IMR-90 (cell line): ENCODE results near the gene XRN2. TPM values are rescaled to one million over a fixed set of nuclear protein-coding genes. Genes with fewer than 3 reads are reported as not detected.

ENCODE experiments used
- ATAC-seq: fragments of 200-7000 bp; cut with Tn5 transposase; 2 replicates; pipeline ENCODE4 v1.9.1; 2020; ENCODE audit warnings: low read depth, mild to moderate bottlenecking, moderate library complexity
- BruUV-seq: library from RNA; stranded (reverse); fragments of 400-500 nt; replicated peaks from 2 replicates; lab custom pipeline; 2021; lab: Mats Ljungman, UMichigan
- CTCF ChIA-PET: fragments of 300-600 bp; formaldehyde crosslinking; extraction: SDS; loops from one replicate; lab custom pipeline; 2021; ENCODE audit warnings: antibody characterized with exemption; lab: Yijun Ruan, JAX
- POLR2A ChIA-PET: fragments of 300-600 bp; sonication (Branson Sonifier 250); formaldehyde crosslinking; loops from one replicate; lab custom pipeline; 2022; ENCODE audit warnings: antibody characterized with exemption; ENCODE audit not compliant: unreplicated experiment; lab: Charles Lee
- DNase-seq: peaks from one replicate; pipeline ENCODE4 v3.0.0; 2013
- H2AFZ ChIP-seq: replicated peaks from 2 replicates; pipeline ENCODE3; 2013; ENCODE audit warnings: low read length, mild to moderate bottlenecking; ENCODE audit not compliant: poor library complexity
- H2AK5ac ChIP-seq: 2 replicates; pipeline ENCODE4 v1.6.1; 2013; ENCODE audit warnings: low read depth, low read length, inconsistent platforms
- H2AK9ac ChIP-seq: replicated peaks from 2 replicates; pipeline ENCODE3; 2013; ENCODE audit warnings: mild to moderate bottlenecking, low read depth, low read length, moderate library complexity; ENCODE audit not compliant: poor library complexity
- H2BK120ac ChIP-seq: 2 replicates; pipeline ENCODE4 v1.6.1; 2013; ENCODE audit warnings: low read depth, low read length, inconsistent platforms
- H2BK15ac ChIP-seq: 3 replicates; pipeline ENCODE4 v1.6.1; 2013; ENCODE audit warnings: low read depth, low read length, inconsistent platforms
- H2BK20ac ChIP-seq: 2 replicates; pipeline ENCODE4 v1.6.1; 2013; ENCODE audit warnings: low read depth, mild to moderate bottlenecking, inconsistent platforms, low read length, moderate library complexity
- H2BK5ac ChIP-seq: 2 replicates; pipeline ENCODE4 v1.6.1; 2013; ENCODE audit warnings: mild to moderate bottlenecking, low read depth, low read length, inconsistent platforms; ENCODE audit not compliant: poor library complexity, severe bottlenecking
- H3K14ac ChIP-seq: replicated peaks from 2 replicates; pipeline ENCODE4 v1.6.1; 2013; ENCODE audit warnings: low read depth, low read length, inconsistent platforms
- H3K18ac ChIP-seq: 2 replicates; pipeline ENCODE4 v1.6.1; 2013; ENCODE audit warnings: low read depth, low read length, control low read depth
- H3K23ac ChIP-seq: 2 replicates; pipeline ENCODE4 v1.6.1; 2013; ENCODE audit warnings: low read depth, low read length, inconsistent platforms
- H3K27ac ChIP-seq: 2 replicates; pipeline ENCODE4 v1.5.1; 2013; ENCODE audit warnings: mild to moderate bottlenecking, control low read depth, low read length; ENCODE audit not compliant: insufficient read depth
- H3K27me3 ChIP-seq: 2 replicates; pipeline ENCODE4 v1.6.1; 2013; ENCODE audit warnings: low read length; ENCODE audit not compliant: control insufficient read depth, insufficient read depth
- H3K36me3 ChIP-seq: 2 replicates; pipeline ENCODE4 v1.6.1; 2013; ENCODE audit warnings: low read length, mixed read lengths; ENCODE audit not compliant: control insufficient read depth, insufficient read depth
- H3K4ac ChIP-seq: 2 replicates; pipeline ENCODE4 v1.6.1; 2013; ENCODE audit warnings: low read depth, low read length, inconsistent platforms
- H3K4me1 ChIP-seq: 2 replicates; pipeline ENCODE4 v1.6.1; 2013; ENCODE audit warnings: low read length, mixed read lengths; ENCODE audit not compliant: control insufficient read depth, insufficient read depth
- H3K4me2 ChIP-seq: 2 replicates; pipeline ENCODE4 v1.6.1; 2013; ENCODE audit warnings: low read depth, mild to moderate bottlenecking, control low read depth, low read length, moderate library complexity
- H3K4me3 ChIP-seq: 2 replicates; pipeline ENCODE4 v1.5.1; 2013; ENCODE audit warnings: low read depth, mild to moderate bottlenecking, control low read depth, low read length, moderate library complexity; ENCODE audit not compliant: insufficient read depth
- H3K56ac ChIP-seq: 2 replicates; pipeline ENCODE4 v1.6.1; 2013; ENCODE audit warnings: low read length, inconsistent platforms; ENCODE audit not compliant: insufficient read depth; ENCODE audit errors: extremely low read depth
- H3K79me1 ChIP-seq, 2 experiments: 2 replicates each; pipeline ENCODE4 v1.6.1; 2013; ENCODE audit warnings: low read length in 2 of 2, inconsistent platforms in 1 of 2, low read depth in 1 of 2
- H3K9ac ChIP-seq: 2 replicates; pipeline ENCODE4 v1.6.1; 2013; ENCODE audit warnings: low read depth, low read length, control low read depth
- H3K9me1 ChIP-seq: 2 replicates; pipeline ENCODE4 v1.6.1; 2013; ENCODE audit warnings: low read length, inconsistent platforms; ENCODE audit not compliant: insufficient read depth
- H3K9me3 ChIP-seq: 2 replicates; pipeline ENCODE4 v1.6.1; 2013; ENCODE audit warnings: low read length; ENCODE audit not compliant: control insufficient read depth, insufficient read depth
- H4K20me1 ChIP-seq: 2 replicates; pipeline ENCODE4 v1.6.1; 2013; ENCODE audit warnings: low read length, inconsistent platforms; ENCODE audit not compliant: insufficient read depth
- H4K5ac ChIP-seq: 2 replicates; pipeline ENCODE4 v1.6.1; 2013; ENCODE audit warnings: mild to moderate bottlenecking, low read depth, low read length, control low read depth
- H4K8ac ChIP-seq, 2 experiments: 2 replicates each; pipeline ENCODE4 v1.6.1; 2013; ENCODE audit warnings: low read depth in 2 of 2, low read length in 2 of 2, control low read depth in 1 of 2, inconsistent platforms in 1 of 2
- H4K91ac ChIP-seq: 2 replicates; pipeline ENCODE4 v1.6.1; 2013; ENCODE audit warnings: low read depth, low read length, inconsistent platforms; ENCODE audit not compliant: insufficient read depth
- BHLHE40 ChIP-seq: fragments of 150-350 bp; IDR thresholded peaks from 2 replicates; pipeline ENCODE4 v1.6.1; 2016; ENCODE audit warnings: mild to moderate bottlenecking, low read depth, low read length
- CEBPB ChIP-seq: IDR thresholded peaks from 2 replicates; pipeline ENCODE4 v1.6.1; 2012; ENCODE audit warnings: low read depth, low read length, improper control_type of control experiment
- CHD1 ChIP-seq: IDR thresholded peaks from 2 replicates; pipeline ENCODE4 v1.6.1; 2012; ENCODE audit warnings: low read depth, low read length, improper control_type of control experiment
- FOS ChIP-seq: fragments of 150-350 bp; IDR thresholded peaks from 2 replicates; pipeline ENCODE4 v1.6.1; 2016; ENCODE audit warnings: low read depth, low read length
- MAFK ChIP-seq: IDR thresholded peaks from 2 replicates; pipeline ENCODE4 v1.6.1; 2012; ENCODE audit warnings: low read depth, low read length, improper control_type of control experiment
- MAZ ChIP-seq: IDR thresholded peaks from 2 replicates; pipeline ENCODE4 v1.6.1; 2012; ENCODE audit warnings: low read depth, mild to moderate bottlenecking, low read length, improper control_type of control experiment, moderate library complexity, borderline replicate concordance
- MXI1 ChIP-seq: IDR thresholded peaks from 2 replicates; pipeline ENCODE4 v1.6.1; 2012; ENCODE audit warnings: low read depth, mild to moderate bottlenecking, low read length, moderate library complexity, borderline replicate concordance
- NFE2L2 ChIP-seq: fragments of 150-350 bp; IDR thresholded peaks from 2 replicates; pipeline ENCODE4 v1.6.1; 2016; ENCODE audit warnings: low read depth, mild to moderate bottlenecking, low read length
- POLR2A ChIP-seq: IDR thresholded peaks from 2 replicates; pipeline ENCODE4 v1.6.1; 2012; ENCODE audit warnings: mild to moderate bottlenecking, low read depth, low read length
- RAD21 ChIP-seq: IDR thresholded peaks from 2 replicates; pipeline ENCODE4 v1.6.1; 2012; ENCODE audit warnings: low read length, improper control_type of control experiment
- RCOR1 ChIP-seq: IDR thresholded peaks from 2 replicates; pipeline ENCODE4 v1.6.1; 2012; ENCODE audit warnings: mild to moderate bottlenecking, low read length, improper control_type of control experiment; ENCODE audit not compliant: insufficient replicate concordance
- RFX5 ChIP-seq: IDR thresholded peaks from 2 replicates; pipeline ENCODE4 v1.8.0; 2012; ENCODE audit warnings: low read depth, mild to moderate bottlenecking, low read length, moderate library complexity
- SMC3 ChIP-seq: fragments of 150-350 bp; IDR thresholded peaks from 2 replicates; pipeline ENCODE4 v1.6.1; 2016; ENCODE audit warnings: low read depth, mild to moderate bottlenecking, antibody characterized with exemption, low read length, moderate library complexity
- WGBS, 2 experiments: methylation state at CpG; one replicate each; pipeline versions ENCODE4 v1.1.5 to v1.1.7; 2013; ENCODE audit warnings: missing lambda C conversion rate in 2 of 2; ENCODE audit not compliant: insufficient read length in 1 of 2; ENCODE audit errors: extremely low coverage in 2 of 2; 5-methylcytosine and 5-hydroxymethylcytosine counted together
- dilution Hi-C: fragments of 300-500 bp; cut with HindIII; formaldehyde crosslinking; loops from one replicate; pipeline ENCODE4 v1.14.3; 2018; ENCODE audit warnings: low sequenced_read_pairs; ENCODE audit not compliant: unreplicated experiment
- in situ Hi-C: fragments of 300-500 bp; cut with MboI; formaldehyde crosslinking; loops from 3 replicates; pipeline ENCODE4 v1.14.3; 2019; ENCODE audit warnings: low sequenced_read_pairs, inconsistent platforms, mixed read lengths
- intact Hi-C: fragments of 100-400 bp; cut with micrococcal nuclease; formaldehyde crosslinking; loops from 2 replicates; pipeline ENCODE4 v1.10.0; 2022
- polyA plus RNA-seq, 3 experiments: library from polyadenylated mRNA; depleted of rRNA; stranded (reverse); fragments of >200 nt; gene quantifications; 2 replicates each; pipeline ENCODE4 v1.2.3, GENCODE V29; 2012; ENCODE audit warnings: low replicate concordance in 1 of 3
- total RNA-seq: library from RNA; depleted of rRNA; stranded (reverse); fragments of >200 nt; gene quantifications from 2 replicates; pipeline ENCODE4 v1.2.3, GENCODE V29; 2012
- TF ChIP-seq, protein P1 (sequence below): fragments of 150-350 bp; IDR thresholded peaks from 2 replicates; pipeline ENCODE4 v1.6.1; 2016; ENCODE audit warnings: low read depth, mild to moderate bottlenecking, low read length, moderate library complexity, borderline replicate concordance
- TF ChIP-seq, protein P2 (sequence below): fragments of 150-350 bp; IDR thresholded peaks from 2 replicates; pipeline ENCODE4 v1.6.1; 2017; ENCODE audit warnings: mild to moderate bottlenecking, antibody characterized with exemption, low read length, low read depth
- TF ChIP-seq, protein P3 (sequence below): conservative IDR thresholded peaks from 2 replicates; pipeline ENCODE4 v1.5.1; 2012; ENCODE audit warnings: mild to moderate bottlenecking, low read depth, low read length, improper control_type of control experiment

The XRN2 gene
- total and polyA plus RNA-seq, 2 of the 4 experiments (the other 2 are of a cell fraction): 58.1 to 70.8 TPM

DNA sequence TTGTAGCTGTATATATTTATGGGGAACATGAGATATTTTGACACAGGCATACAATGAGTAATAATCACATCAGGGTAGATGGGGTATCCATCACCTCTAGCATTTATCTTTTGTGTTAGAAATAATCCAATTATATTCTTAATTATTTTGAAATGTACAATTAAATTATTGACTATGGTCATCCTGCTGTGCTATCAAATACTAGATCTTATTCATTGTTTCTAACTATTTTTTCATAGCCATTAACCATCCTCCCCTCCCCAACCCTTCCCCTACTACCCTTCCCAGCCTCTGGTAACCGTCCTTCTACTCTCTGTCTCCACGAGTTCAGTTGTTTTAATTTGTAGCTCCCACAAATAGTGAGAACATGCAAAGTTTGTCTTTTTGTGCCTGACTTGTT lies 65.7 kb downstream of the XRN2 start:
- H2BK120ac ChIP-seq: no peak overlapping the region
- H2AFZ ChIP-seq: no peak overlapping the region
- 0 out of 2 replicates have a peak, but pooled peaks cover 4% of the 10 kb centered on the region for H3K4me1 ChIP-seq
- no peak overlapping the region for H3K9ac ChIP-seq
- H2BK5ac ChIP-seq: no peak overlapping the region
- POLR2A ChIA-PET: no interaction called here
- no peak overlapping the region for H3K4me3 ChIP-seq
- H4K8ac ChIP-seq: no peak overlapping the region
- H3K9me1 ChIP-seq: peaks cover 6% of the 10 kb centered on the region; the same call in 1 of the 2 replicates
- WGBS, 2 experiments: 63% methylated on average over 2 of the region's 2 CpGs; no CpG with 5 or more reads in 1 of the 2 experiments
- no peak overlapping the region for H3K27ac ChIP-seq
- H3K14ac ChIP-seq: no peak overlapping the region
- CTCF ChIA-PET: no interaction called here
- TF ChIP-seq NFE2L2 (no peak), MAZ (no peak), RAD21 (no peak), MXI1 (no peak), MAFK (no peak), RFX5 (no peak), SMC3 (no peak), BHLHE40 (no peak), RCOR1 (no peak), FOS (no peak), CEBPB (no peak), POLR2A (no peak), CHD1 (no peak)
- TF ChIP-seq, protein P1, sequence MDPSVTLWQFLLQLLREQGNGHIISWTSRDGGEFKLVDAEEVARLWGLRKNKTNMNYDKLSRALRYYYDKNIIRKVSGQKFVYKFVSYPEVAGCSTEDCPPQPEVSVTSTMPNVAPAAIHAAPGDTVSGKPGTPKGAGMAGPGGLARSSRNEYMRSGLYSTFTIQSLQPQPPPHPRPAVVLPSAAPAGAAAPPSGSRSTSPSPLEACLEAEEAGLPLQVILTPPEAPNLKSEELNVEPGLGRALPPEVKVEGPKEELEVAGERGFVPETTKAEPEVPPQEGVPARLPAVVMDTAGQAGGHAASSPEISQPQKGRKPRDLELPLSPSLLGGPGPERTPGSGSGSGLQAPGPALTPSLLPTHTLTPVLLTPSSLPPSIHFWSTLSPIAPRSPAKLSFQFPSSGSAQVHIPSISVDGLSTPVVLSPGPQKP: no peak
- TF ChIP-seq, protein P2, sequence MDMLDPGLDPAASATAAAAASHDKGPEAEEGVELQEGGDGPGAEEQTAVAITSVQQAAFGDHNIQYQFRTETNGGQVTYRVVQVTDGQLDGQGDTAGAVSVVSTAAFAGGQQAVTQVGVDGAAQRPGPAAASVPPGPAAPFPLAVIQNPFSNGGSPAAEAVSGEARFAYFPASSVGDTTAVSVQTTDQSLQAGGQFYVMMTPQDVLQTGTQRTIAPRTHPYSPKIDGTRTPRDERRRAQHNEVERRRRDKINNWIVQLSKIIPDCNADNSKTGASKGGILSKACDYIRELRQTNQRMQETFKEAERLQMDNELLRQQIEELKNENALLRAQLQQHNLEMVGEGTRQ: no peak
- TF ChIP-seq, protein P3, sequence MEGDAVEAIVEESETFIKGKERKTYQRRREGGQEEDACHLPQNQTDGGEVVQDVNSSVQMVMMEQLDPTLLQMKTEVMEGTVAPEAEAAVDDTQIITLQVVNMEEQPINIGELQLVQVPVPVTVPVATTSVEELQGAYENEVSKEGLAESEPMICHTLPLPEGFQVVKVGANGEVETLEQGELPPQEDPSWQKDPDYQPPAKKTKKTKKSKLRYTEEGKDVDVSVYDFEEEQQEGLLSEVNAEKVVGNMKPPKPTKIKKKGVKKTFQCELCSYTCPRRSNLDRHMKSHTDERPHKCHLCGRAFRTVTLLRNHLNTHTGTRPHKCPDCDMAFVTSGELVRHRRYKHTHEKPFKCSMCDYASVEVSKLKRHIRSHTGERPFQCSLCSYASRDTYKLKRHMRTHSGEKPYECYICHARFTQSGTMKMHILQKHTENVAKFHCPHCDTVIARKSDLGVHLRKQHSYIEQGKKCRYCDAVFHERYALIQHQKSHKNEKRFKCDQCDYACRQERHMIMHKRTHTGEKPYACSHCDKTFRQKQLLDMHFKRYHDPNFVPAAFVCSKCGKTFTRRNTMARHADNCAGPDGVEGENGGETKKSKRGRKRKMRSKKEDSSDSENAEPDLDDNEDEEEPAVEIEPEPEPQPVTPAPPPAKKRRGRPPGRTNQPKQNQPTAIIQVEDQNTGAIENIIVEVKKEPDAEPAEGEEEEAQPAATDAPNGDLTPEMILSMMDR: no peak
- H2AK9ac ChIP-seq: no peak overlapping the region
- DNase-seq (no peak), ATAC-seq (no peak)
- no peak overlapping the region for H2BK20ac ChIP-seq
- H3K18ac ChIP-seq: no peak overlapping the region
- no peak overlapping the region for H3K56ac ChIP-seq
- in situ Hi-C loops (no loop called here), intact Hi-C loops (loop anchor here (5.0 kb wide), 1 partner anchor 131 kb away; no protein-coding TSS in a partner anchor), dilution Hi-C loops (no loop called here)
- H4K20me1 ChIP-seq: peaks cover 8% of the 10 kb centered on the region; the same call in 1 of the 2 replicates
- H3K4ac ChIP-seq: no peak overlapping the region
- no peak overlapping the region for H4K91ac ChIP-seq
- no peaks in the 10 kb centered on the region for H3K9me3 ChIP-seq
- no peak overlapping the region for H3K23ac ChIP-seq
- no peaks in the 10 kb centered on the region for H3K27me3 ChIP-seq
- H3K36me3 ChIP-seq: peaks cover 16% of the 10 kb centered on the region
- H2BK15ac ChIP-seq: no peak overlapping the region
- peaks cover 20 to 31% of the 10 kb centered on the region in 2 experiments for H3K79me1 ChIP-seq
- H3K4me2 ChIP-seq: no peak overlapping the region
- no TSS peak for BruUV-seq
- no peak overlapping the region for H4K5ac ChIP-seq
- H2AK5ac ChIP-seq: no peak overlapping the region
